ENCODE measurements around the gene PNPLA1.

DNA sequence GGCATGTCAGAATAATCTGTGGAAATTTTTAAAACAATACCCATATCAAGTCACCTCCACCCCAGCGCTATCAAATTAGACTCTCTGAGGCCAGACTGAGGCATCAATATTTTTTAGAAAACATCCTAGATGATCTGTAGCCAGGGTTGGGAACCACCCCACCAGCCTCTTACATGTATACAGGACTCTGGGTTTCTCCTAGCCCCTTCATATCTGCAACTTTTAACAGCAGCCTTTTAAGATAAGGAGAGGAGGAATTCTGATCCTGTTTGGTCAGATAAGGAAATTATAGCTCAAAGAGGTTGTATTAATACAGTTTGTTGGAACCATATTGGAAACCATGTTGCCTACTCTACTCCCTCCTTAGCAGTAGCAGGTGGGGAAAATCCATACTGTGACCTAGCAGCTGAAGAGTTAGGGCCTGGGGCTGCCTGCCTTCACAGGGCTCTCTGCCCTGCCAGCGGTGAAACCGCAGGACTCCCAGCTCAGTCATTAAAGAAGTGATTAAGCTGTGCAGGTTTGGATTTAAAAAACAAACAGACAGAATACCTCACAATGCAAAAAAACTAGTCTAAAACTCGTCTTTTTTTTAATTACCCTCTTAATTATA is 43.3 kb upstream of the PNPLA1 start:
- TF ChIP-seq TARDBP (IDR thresholded peaks at IDR 0.05) (no peak), ZNF384 (IDR thresholded peaks at IDR 0.05) (no peak), SUZ12 (IDR thresholded peaks at IDR 0.05) (no peak), SP1 (IDR thresholded peaks at IDR 0.05) (no peak), FOXA1 (IDR thresholded peaks at IDR 0.05) (no peak), ELF4 (IDR thresholded peaks at IDR 0.05) (no peak), BHLHE40 (IDR thresholded peaks at IDR 0.05; ENCODE audit: borderline replicate concordance) (no peak), FOXM1 (IDR thresholded peaks at IDR 0.05; ENCODE audit: borderline replicate concordance) (no peak)
- TF ChIP-seq, protein P1, sequence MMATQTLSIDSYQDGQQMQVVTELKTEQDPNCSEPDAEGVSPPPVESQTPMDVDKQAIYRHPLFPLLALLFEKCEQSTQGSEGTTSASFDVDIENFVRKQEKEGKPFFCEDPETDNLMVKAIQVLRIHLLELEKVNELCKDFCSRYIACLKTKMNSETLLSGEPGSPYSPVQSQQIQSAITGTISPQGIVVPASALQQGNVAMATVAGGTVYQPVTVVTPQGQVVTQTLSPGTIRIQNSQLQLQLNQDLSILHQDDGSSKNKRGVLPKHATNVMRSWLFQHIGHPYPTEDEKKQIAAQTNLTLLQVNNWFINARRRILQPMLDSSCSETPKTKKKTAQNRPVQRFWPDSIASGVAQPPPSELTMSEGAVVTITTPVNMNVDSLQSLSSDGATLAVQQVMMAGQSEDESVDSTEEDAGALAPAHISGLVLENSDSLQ (IDR thresholded peaks at IDR 0.05), result no peak
